ENCODE data around the gene PLXNA4.

GRCh38 chr7:132275416-132276233, 300.6 kb downstream of the PLXNA4 start:
- TF ChIP-seq POLR2A (IDR thresholded peaks at IDR 0.05; ENCODE audit: low read length), result no peak
- no peak for TF ChIP-seq GATA1 (IDR thresholded peaks at IDR 0.05; ENCODE audit: low read depth, low read length)

Measured in erythroblast (primary cell).